Adrenal gland (tissue), 5 donors: ENCODE results near the gene MYO18B.

Experiments used
- CTCF ChIP-seq, 6 experiments: fragments of 450-650 bp in 4 of 6; fragments of 200-600 bp in 2 of 6; sonication (generic) in 1 of 6; IDR thresholded peaks; 1 replicate in 5 of 6; 2 replicates in 1 of 6; pipeline versions ENCODE4 v1.5.1 to v1.8.0; 2016 to 2021; ENCODE audit warnings: antibody characterized with exemption in 6 of 6, mild to moderate bottlenecking in 2 of 6, moderate library complexity in 1 of 6
- POLR2A ChIP-seq, 2 donors: fragments of 450-650 bp; IDR thresholded peaks; one replicate each; pipeline ENCODE4 v1.6.1; 2017; ENCODE audit warnings: antibody characterized with exemption in 2 of 2, mild to moderate bottlenecking in 2 of 2, moderate library complexity in 1 of 2
- donor health status: DM: no; HTN: no; CAD: no.

DNA sequence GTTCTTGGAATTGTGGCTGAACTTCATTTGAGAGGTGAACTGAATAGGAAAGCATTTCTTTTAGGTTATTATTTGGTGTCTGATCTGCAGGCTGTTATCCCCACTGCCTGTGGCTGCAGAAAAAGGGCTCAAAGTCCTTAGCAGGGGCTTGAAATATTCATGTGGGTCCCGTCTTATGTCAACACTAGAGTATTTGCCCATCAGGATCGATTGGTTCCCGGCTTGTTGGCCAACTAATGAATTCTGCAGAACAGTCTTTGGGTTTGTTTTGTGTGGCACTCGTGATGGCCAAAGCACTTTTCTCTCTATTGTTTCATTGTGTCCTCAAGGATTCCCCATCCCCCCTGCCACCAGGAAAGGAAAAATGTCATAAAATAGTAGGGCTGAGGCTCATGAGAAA, 211.9 kb downstream of the MYO18B start:
- TF ChIP-seq CTCF (IDR thresholded peaks at IDR 0.05), result no peak
- TF ChIP-seq POLR2A (IDR thresholded peaks at IDR 0.05), result no peak
